Daoy (cell line): ENCODE results near the gene C9orf152. TPM values are rescaled to one million over a fixed set of nuclear protein-coding genes. Genes with fewer than 3 reads are reported as not detected.
"Not testable (repeated sequence)": the region's sequence is repeated elsewhere in the genome, so short reads cannot be mapped to it uniquely, and the experiment has no call there.

ENCODE experiments used
- DNase-seq: peaks from one replicate; pipeline ENCODE4 v3.0.0-alpha.2; 2015; ENCODE audit warnings: low read depth
- total RNA-seq: library from RNA; depleted of rRNA; stranded (reverse); fragments of >200 nt; shearing (Covaris generic); gene quantifications from 2 replicates; pipeline ENCODE4 v1.2.3, GENCODE V29; 2014

C9orf152 gene
- total RNA-seq, 1 experiment from 2014 or later = not detected

DNA sequence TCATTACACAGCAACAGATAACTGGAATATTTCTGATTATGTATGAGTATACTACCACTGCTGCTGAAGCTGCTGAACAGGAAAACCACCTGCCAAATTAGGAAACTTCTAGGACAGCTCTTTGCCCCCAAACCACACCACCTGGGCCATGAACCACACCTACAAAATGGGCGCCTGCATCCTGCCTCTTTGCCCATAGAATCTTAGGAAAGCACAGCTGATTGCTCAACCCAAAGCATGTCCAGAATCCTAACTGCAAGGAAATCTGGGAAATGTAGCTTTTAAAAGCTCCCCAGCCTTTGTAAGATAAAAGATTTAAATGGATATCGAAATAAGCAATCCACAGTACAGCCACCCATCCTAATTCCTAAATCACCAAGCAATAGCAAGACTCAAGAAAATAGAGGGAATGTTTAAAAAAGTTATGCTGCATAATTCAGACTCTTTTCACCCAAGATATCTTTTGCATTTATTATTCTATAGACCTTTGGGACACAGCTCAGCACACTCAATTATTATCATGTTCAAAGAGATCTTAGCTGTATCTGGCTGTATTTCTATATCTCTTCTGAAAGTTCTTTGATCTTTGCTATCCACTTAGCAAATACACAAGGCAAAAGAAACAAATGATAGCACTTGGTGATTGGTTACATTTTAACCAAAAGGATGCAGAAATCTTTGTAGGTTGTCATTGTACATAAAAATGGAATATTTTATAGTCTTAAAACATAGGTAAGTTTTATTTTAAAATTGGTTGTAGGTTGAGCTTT lies 6.8 kb upstream of the C9orf152 start:
- DNase-seq = no peak

DNA sequence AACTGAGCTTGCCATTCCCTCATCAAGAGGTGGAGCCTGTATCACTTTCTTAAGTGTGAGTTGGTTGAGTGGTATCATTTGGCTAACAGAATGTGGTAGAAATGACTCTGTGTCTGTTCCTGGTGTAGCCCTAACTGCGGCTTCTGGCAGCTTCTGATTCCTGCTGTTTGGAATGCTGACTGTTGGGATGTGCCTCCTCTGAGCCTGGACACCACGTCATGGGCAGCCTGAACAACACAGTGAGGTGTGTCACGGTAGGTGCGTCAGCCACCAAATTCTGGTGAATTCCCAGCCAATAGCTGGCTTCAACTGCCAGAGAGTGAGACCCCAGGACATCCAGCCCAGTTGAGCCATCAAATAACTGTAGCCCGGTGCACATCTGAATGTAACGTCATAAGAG lies 6.1 kb upstream of the C9orf152 start:
- peak; percentile 85 for DNase-seq

DNA sequence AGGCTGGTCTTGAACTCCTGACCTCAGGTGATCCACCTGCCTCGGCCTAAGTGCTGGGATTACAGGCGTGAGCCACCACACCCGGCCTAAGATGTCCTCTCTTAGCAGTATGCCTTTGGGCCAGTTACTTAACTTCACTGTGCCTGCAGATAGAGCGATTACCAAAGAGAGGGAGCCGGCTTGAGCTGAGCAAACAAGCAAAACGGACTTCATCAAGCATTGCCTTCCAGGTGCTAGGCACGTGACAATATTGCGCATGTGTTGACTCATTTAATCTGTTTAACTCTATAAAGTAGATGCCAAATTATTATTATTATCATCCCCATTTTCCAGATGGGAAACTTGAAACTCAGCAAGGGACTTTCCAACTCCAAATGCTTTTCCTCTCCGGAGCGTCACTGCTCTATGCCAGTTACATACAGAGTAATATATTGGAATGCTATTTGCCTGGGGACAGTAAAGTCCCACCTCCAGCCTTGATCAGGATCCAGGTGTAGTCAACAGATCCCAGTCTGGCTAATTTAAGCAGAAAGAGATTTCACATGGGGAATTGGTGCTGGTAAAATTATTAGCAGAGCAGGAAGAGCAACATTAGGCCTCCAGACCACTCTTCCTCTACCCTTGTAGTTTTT lies 5.6 kb upstream of the C9orf152 start:
- DNase-seq = no peak

DNA sequence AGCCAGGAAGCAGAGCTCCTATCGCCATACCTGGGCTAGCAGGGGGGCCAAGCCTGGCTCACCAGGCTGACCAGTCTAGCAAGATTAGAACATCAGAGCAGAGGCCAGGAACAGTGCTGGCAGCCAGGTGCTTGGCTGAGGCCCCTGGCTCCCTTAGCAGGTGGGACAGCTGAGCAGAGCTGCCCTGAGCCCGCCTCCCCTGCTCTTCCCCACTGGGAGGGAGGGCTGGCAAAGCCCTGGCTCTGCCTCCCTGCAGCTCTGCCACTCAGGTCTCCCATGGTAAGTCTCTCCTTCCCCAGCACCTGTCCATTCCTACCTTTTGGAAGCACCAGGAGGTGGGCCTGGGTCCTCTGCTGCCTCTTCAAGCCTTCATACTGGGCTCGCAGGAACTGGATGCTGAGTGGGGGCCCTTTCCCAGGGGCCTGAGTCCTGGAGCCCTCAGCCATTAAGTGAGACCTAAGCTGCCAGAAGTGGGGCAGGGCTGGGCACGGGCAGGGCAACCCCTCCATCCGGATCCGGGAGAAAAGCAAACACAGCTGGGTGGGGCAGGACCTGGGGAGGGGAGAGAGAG lies 803 bp downstream of the C9orf152 start:
- DNase-seq = no peak

DNA sequence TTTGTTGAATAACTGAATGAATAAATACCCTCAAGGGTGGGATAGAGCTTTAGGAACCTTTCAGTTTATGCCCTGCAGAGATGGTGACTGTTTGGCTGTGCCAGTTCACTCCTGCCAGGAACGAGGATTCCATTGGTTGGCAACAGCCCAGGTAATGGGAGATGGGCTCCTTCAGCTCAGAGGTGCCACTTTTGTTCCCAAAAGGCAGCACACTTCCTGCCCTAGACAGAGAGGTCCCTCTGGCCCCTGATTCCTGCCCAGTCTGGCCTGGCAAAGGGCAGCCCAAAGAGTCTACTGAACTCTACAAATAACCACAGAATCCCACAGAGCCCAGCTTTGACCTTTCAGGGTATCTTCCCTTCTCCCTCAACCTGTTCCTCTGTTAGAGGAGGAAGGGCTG lies 1.6 kb downstream of the C9orf152 start:
- DNase-seq = no peak

DNA sequence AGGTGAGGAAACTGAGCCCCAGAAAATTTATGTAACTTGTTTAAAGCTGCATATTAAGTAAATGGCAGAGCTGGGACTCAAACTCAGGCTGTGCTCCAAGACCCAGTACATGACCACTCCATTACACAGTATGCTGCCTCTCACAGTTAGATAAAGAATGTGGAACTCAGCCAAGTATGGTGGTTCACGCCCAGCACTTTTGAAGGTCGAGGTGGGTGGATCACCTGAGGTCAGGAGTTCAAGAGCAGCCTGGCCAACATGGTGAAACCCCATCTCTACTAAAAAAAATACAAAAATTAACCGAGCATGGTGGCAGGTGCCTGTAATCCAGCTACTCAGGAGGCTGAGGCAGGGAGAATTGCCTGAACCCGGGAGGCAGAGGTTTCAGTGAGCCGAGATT lies 2.3 kb downstream of the C9orf152 start:
- DNase-seq = not testable (repeated sequence)

DNA sequence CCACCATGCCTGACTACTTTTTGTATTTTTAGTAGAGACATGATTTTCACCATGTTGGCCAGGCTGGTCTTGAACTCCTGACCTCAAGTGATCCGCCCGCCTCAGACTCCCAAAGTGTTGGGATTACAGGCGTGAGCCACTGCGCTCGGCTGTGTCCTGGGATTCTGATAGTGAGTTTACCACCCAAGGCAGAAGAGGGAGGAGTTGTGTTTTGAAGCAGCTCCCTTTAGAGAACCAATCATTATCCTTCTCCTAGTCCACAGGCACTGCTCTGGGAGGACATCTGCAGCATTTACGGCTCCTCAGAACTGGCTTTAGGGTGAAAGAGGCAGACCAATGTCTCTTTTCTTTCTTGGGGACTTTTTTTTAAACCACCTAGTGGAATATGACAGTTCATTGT lies 5.7 kb downstream of the C9orf152 start:
- DNase-seq = no peak

DNA sequence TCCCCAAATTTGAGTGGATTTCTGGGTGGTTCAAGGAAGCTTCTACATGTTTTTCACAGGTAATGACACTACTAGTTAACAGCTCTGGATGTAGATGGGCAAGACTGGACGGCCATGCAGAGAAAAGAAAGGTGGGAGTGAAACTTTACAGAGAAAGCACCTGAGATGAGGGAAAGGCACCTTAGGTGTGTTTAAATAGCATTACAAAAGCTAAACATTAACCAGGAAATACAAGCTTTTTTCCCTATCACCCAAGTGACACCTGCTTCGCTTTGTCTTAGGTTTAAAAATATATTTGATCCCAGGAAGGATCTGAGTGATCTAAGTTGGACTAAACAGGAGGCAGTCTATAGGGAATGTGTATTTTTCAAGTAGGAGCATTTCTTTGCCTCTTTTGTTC lies 8.3 kb downstream of the C9orf152 start:
- DNase-seq = no peak

DNA sequence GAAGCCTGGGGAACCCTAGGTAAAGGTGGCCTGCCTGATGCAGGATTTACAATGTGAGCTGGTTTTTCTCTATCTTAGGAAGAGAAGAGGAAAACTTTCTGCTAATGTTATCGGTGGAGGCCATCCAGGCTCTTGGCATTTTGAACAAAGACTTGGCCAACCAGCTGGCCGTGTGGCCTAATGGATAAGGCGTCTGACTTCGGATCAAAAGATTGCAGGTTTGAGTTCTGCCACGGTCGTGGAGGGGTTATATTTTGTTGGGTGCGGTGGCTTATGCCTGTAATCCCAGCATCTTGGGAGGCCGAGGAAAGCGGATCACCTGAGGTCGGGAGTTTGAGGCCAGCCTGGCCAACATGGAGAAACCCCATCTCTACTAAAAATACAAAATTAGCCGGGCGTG lies 9.6 kb downstream of the C9orf152 start:
- no peak for DNase-seq

DNA sequence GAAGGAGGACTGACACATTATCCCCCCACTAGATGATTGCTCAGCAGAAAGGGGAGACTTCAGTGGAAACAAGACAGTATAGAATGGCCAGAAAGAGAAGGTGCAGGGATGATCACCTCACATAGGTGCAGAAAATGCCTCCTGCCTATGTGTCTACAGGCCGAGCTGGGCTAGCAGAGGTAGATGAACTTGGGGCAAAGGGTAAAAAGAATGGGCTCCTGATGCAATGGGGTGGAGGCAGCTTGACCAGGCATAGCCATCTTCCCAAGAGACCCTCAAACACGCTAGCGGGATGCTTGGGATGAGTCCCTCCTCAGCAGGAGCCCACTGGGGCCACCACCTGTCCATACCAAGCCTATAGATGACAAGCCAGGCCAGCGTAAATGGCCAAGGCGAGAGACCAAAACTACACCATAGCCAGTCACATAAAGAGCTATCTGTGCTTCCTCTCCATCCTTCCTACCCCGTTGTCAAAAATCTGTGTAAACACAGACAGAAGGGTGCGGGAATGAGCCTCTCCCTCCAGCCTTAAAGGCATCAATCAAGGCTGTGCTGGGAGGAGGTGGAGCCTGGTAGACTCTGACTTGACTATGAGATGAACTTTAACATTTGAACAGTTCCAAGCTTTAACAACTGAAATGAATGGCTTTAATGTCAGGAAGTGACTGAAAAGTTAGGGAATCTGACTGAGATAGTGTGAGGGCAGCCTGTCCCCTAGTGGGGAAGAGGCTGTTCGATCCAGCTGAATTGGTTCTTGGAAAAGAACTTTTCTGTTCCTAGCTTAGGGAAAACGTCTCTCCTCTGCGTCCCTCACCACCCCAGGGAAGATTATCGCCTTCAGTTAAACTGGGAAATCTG lies 10.4 kb downstream of the C9orf152 start:
- no peak for DNase-seq

DNA sequence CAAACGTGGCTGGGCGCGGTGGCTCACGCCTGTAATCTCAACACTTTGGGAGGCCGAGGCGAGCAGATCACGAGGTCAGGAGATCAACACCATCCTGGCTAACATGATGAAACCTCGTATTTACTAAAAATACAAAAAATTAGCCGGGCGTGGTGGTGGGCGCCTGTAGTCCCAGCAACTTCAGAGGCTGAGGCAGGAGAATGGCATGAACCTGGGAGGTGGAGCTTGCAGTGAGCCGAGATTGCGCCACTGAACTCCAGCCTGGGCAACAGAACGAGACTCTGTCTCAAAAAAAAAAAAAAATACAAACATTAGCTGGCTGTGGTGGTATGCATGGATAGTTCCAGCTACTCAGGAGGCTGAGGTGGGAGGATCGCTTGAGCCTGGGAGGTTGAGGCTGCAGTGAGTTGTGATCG lies 11.9 kb downstream of the C9orf152 start:
- not testable (repeated sequence) for DNase-seq

DNA sequence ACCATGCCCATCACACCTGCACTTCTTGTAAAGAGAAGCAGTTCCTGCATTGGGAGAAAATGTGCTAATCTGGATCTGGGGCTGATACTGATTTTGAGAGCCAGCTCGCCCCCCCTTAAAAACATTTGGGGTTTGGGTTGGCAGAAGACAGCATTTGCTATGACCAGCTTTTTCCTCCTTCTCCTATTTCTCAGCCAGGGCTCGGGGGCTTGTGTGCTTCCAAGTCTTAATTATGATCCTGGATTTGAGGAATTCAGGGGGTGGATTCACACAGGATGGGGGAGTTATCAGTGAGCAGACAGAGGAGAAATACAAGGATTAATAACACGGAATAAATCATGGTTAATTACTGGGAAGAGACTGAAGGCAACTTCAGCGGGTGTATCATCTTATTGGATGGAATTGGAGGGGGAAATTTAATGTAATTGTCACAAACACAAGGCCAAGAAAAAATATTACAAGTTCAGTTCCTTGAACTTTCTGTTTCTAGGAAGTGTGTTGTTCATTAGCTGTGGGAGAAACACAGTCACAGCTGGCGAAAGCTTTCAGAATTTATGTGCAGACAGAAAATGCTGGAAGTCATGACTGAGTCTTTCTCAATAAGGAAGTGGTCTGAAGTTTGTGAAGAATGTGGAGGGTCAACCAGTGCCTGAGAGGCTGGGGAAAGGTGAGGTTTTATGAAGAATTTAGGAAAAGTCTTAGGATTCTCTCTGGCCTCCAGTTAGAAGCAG lies 15.3 kb downstream of the C9orf152 start:
- DNase-seq = peak; percentile 41

DNA sequence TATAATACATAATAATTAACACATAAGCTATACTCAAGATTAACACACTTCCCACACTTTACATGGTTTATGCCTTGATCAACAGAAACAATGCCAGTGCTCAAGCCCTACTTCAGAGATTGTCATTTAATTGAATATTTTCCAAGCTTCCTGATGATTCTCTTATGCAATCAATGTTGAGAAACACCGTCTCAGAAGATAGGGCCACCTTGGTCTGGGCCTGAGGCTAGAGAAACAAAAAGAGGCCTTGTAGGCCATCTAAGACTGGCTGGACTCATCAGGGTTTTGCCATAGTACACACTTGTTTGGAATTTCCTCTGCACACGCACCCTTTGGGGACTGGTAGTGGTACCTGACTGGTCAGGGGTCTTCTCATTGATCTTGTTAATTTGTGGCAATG lies 16.3 kb downstream of the C9orf152 start:
- no peak for DNase-seq

DNA sequence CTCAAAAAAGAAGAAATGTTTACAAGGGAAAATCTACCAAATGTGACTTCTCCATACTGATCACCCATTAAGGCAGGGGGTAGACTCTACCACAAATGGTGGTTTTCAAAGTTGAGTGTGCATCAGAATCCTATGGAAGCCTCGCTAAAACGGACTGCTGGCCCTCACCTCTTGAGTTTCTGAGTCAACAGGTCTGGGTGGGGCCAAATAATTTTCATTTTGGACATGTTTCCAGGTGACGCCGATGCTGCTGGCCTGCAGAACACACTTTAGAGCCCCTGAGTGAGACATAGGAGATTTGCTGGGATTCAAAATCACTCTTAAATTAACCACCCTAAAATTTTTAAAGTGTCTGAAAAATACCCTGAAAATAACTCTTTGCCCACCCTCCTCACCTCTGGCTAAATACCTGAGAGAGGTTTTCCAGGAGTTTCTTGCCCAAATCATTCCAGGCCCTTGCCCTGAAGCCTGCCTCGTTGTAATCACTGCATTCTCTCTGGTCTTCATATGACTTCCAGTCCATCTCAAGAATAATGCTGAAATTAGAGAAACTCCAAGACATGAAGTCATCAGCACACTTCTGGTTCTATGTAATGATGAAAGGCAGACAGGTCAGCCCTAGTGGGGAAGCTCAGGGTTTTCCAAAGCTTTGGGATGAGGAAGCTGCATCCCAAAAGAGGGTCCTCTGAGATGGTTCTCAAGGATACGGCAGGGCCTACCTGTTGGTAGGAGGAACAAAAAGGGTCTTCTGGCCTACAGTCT lies 18.2 kb downstream of the C9orf152 start:
- no peak for DNase-seq

DNA sequence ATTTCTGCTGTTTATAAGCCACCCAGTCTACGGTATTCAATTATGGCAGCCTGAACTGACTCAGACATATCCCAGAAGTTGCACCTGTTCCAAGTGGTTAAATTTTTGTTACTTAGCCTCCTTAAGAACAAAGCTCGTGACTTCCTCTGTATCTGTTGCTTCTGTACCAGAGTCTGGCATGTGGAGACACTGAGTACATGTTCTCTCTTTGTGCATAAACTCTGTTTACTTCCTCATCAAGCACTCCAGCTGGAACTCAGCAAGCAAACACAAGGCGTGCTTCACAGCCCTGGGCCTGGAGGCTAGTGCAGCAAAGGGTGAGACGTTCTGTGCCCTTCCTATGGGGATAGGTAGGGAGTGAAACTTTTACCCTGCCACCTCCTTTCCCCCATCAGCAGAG lies 19.0 kb downstream of the C9orf152 start:
- DNase-seq = no peak

DNA sequence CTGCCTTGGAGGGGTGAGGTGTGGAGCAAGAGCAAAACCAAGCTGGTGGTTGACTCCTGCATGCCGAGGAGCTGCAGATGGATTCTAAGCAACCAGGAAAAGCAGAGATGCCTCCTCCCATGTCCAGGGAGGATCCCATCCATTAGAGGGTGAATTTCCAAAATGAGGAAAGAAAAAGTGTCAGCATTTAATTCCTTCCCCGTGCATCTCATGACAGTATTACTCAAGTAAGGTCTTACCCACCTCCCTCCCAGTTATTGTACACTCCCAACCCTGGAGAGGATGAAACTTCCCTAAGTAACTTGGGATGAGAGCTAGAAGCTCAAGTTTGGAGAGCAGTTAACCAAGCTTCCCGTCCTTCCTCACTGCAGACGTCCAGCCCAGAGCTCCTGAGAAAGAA lies 19.9 kb downstream of the C9orf152 start:
- no peak for DNase-seq

DNA sequence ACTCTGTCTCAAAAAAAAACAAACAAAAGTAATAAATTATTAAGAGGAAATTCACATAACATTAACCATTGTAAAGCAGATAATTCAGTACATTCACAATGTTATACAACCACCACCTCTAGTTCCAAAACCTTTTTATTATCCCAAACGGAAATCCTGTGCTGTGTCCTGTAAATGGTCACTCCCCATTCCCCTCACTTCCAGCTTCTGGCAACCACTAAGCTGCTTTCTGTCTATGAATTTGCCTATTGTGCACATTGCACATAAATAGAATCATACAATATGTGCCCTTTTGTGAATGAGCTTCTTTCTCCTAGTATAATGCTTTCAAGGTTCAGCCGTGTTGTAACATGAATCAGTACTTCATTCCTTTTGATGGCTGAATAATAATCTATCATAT lies 20.8 kb downstream of the C9orf152 start:
- no peak for DNase-seq

DNA sequence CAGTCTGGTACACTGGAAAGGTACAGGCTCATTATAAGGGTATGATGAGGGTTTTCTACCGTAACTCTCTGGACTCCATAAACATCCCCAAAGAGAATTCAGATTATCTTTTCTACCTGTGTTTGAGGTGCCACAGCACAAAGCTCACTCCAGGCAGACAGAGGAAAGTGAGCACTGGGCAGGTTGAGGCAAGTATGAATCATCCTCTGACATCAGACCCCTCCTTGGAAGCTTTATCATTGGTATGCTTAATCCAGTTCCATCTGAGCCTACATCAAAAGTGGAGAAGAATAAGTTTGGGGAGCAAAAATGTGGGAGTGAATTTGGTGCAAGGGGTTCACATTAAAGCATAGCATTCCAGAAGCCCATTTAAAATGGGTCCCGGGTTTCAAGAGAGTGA lies 21.7 kb downstream of the C9orf152 start:
- no peak for DNase-seq

DNA sequence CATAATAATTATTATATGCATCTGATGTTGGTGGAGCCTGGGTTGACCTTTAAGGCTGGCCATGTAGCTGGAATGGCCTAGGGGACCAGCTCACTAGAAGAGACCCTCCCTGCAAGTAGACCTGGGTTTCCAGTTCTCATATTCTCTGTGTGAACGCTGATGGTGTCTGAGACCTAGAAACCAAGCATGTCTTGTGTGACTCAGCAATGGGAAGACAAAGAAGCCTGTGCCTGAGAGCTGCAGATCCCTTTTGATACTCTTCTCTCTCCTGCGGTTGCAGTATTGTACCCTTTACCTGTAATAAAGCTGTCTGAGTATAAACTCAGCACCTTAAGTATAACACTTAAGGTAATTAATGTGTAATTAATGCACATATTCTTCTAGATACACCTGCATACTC lies 22.2 kb downstream of the C9orf152 start:
- DNase-seq = no peak

DNA sequence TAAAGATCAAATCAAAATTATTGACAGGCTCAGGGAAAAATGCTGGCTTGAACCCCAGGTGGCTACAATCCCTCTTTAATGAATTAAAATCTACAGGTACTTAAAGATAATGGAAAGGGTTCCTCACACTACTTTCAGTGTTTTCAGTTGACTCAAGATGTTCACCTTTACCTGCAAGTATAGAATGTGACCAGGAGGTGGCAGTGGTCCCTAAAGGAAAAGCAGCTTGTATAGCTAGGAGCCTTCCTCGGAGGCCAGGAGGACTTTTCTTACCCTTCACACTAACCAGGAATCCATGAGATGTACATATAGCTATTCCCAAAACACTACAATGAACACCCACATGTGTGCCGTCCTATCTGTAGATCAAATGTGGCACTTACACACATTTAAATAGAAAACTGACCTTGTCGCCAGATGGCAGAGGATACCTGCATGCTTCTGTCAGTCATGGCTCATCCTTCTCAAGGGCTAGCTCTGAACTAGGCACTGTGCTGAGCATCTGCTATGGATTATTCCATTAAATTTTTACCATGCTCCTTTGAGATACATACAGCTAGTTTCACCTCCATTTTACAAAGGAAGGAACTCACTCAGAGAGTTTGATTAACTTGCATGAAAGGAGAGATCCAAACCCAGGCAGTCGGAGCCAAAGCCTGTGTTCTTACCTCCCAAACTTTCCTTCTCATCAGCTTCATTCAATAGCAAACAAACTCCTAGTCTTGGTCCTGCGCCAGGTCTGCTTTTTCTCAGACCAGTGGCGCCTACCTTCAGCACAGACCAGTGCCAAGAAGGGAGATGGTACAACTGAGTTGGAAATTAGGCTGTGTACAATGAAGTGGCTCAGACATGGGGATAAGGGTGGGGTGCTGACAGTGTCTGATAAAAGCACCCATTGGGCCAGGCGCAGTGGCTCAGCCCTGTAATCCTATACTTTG lies 24.5 kb downstream of the C9orf152 start:
- peak; percentile 75 for DNase-seq
